Panc1 (cell line): Measurements from ENCODE around the gene HS3ST5. TPM values are rescaled to one million over a fixed set of nuclear protein-coding genes. Genes with fewer than 3 reads are reported as not detected.

Experiments
- ATAC-seq: fragments of 200-7000 bp; cut with Tn5 transposase; 2 replicates; pipeline ENCODE4 v1.9.1; 2020; ENCODE audit warnings: mild to moderate bottlenecking, moderate library complexity
- BruUV-seq: library from RNA; stranded (reverse); fragments of 400-500 nt; replicated peaks from 2 replicates; lab custom pipeline; 2021; lab: Mats Ljungman, UMichigan
- CTCF ChIA-PET: fragments of 300-600 bp; sonication (Branson Sonifier 250); formaldehyde crosslinking; loops from one replicate; lab custom pipeline; 2022; ENCODE audit warnings: antibody characterized with exemption; lab: Charles Lee
- POLR2A ChIA-PET: fragments of 300-600 bp; sonication (Branson Sonifier 250); formaldehyde crosslinking; loops from one replicate; lab custom pipeline; 2022; ENCODE audit warnings: antibody characterized with exemption; lab: Charles Lee
- DNase-seq: peaks from one replicate; pipeline ENCODE4 v3.0.0-alpha.2; 2010; ENCODE audit warnings: low read depth, low spot score
- H3K27ac ChIP-seq: 2 replicates; pipeline ENCODE4 v1.5.1; 2011; ENCODE audit warnings: mild to moderate bottlenecking, low read length, inconsistent platforms
- H3K27me3 ChIP-seq: fragments of 200-500 bp; sonication (Bioruptor generic); 2 replicates; pipeline ENCODE4 v1.6.0; 2014; ENCODE audit warnings: low read length, inconsistent platforms; ENCODE audit not compliant: control insufficient read depth, insufficient read depth
- H3K36me3 ChIP-seq: fragments of 200-500 bp; sonication (Bioruptor generic); 2 replicates; pipeline ENCODE4 v1.5.1; 2014; ENCODE audit warnings: inconsistent platforms, mild to moderate bottlenecking, low read length, moderate library complexity; ENCODE audit not compliant: control insufficient read depth, insufficient read depth
- H3K4me1 ChIP-seq: 2 replicates; pipeline ENCODE4 v1.5.1; 2011; ENCODE audit warnings: inconsistent platforms, mild to moderate bottlenecking, low read length, moderate library complexity; ENCODE audit not compliant: control insufficient read depth, insufficient read depth
- H3K4me3 ChIP-seq, 2 experiments: 2 replicates each; pipeline ENCODE4 v1.5.1; 2011 to 2012; ENCODE audit warnings: low read depth in 2 of 2, low read length in 2 of 2, mild to moderate bottlenecking in 2 of 2, inconsistent platforms in 1 of 2, moderate library complexity in 1 of 2
- H3K9me3 ChIP-seq: fragments of 200-500 bp; sonication (Bioruptor generic); 2 replicates; pipeline ENCODE4 v1.5.1; 2014; ENCODE audit warnings: low read depth, mild to moderate bottlenecking, inconsistent platforms, low read length, moderate library complexity; ENCODE audit not compliant: control insufficient read depth, insufficient read depth
- CTCF ChIP-seq: fragments of 450-650 bp; IDR thresholded peaks from 2 replicates; pipeline ENCODE4 v1.5.1; 2017; ENCODE audit warnings: mild to moderate bottlenecking
- POLR2AphosphoS5 ChIP-seq: IDR thresholded peaks from 2 replicates; pipeline ENCODE4 v1.6.1; 2012; ENCODE audit warnings: mild to moderate bottlenecking, low read depth, low read length, moderate library complexity
- REST ChIP-seq, 2 experiments: IDR thresholded peaks; 2 replicates each; pipeline ENCODE4 v1.6.1; 2011 to 2012; ENCODE audit warnings: low read depth in 2 of 2, control low read depth in 1 of 2, low read length in 1 of 2, mild to moderate bottlenecking in 1 of 2, moderate library complexity in 1 of 2; ENCODE audit not compliant: insufficient read depth in 1 of 2
- SIN3A ChIP-seq: IDR thresholded peaks from 2 replicates; pipeline ENCODE4 v1.6.1; 2012; ENCODE audit warnings: low read depth, mild to moderate bottlenecking, low read length, moderate library complexity, borderline replicate concordance; ENCODE audit not compliant: insufficient read depth
- TCF7L2 ChIP-seq: IDR thresholded peaks from 2 replicates; pipeline ENCODE4 v1.6.1; 2011; ENCODE audit warnings: mild to moderate bottlenecking, low read depth, low read length, inconsistent platforms
- in situ Hi-C: cut with HindIII; loops from 2 replicates; pipeline ENCODE4 v1.10.0; 2016; ENCODE audit warnings: low sequenced_read_pairs, low pct_unique_long_range_greater_than_20kb
- intact Hi-C: fragments of 100-400 bp; cut with micrococcal nuclease; formaldehyde crosslinking; loops from one replicate; pipeline ENCODE4 v1.10.0; 2022; ENCODE audit not compliant: unreplicated experiment
- total RNA-seq: library from RNA; stranded (reverse); gene quantifications from one replicate; pipeline ENCODE4 v1.2.1, GENCODE V29; 2021; ENCODE audit not compliant: unreplicated experiment

Gene HS3ST5
- total RNA-seq, 1 experiment from 2014 or later: 0.05 TPM

- CTCF ChIA-PET: no interaction called here
- no peaks in the 10 kb centered on the region for H3K9me3 ChIP-seq
- no peak overlapping the region for H3K27ac ChIP-seq
- no peaks in the 10 kb centered on the region for H3K27me3 ChIP-seq
- no peaks in the 10 kb centered on the region for H3K36me3 ChIP-seq
- TF ChIP-seq POLR2AphosphoS5 (no peak), TCF7L2 (no peak), CTCF (no peak), SIN3A (no peak), REST (IDR thresholded peaks at IDR 0.05; ENCODE audit: insufficient read depth in 1 of 2, low read depth in 2 of 2, low read length in 1 of 2) (no peak)
- H3K4me1 ChIP-seq: no peaks in the 10 kb centered on the region
- in situ Hi-C loops (no loop called here), intact Hi-C loops (no loop called here)
- H3K4me3 ChIP-seq: no peak overlapping the region
- no TSS peak for BruUV-seq
- POLR2A ChIA-PET: no interaction called here
- no peak for ATAC-seq
- no peak for DNase-seq
These were observed 257.6 kb downstream of the HS3ST5 start for GRCh38 chr6:114085211-114085610.

GRCh38 chr6:114084327-114084890 is 258.4 kb downstream of the HS3ST5 start:
- H3K4me3 ChIP-seq: no peak overlapping the region
- no peaks in the 10 kb centered on the region for H3K36me3 ChIP-seq
- DNase-seq (no peak), ATAC-seq (no peak)
- no peak overlapping the region for H3K27ac ChIP-seq
- no peaks in the 10 kb centered on the region for H3K9me3 ChIP-seq
- no peaks in the 10 kb centered on the region for H3K27me3 ChIP-seq
- in situ Hi-C loops: no loop called here
- no peaks in the 10 kb centered on the region for H3K4me1 ChIP-seq
- no TSS peak for BruUV-seq
- ChIA-PET CTCF (no interaction called here), POLR2A (no interaction called here)
- TF ChIP-seq CTCF (no peak), POLR2AphosphoS5 (no peak), REST (IDR thresholded peaks at IDR 0.05; ENCODE audit: insufficient read depth in 1 of 2, low read depth in 2 of 2, low read length in 1 of 2) (no peak), TCF7L2 (no peak), SIN3A (no peak)
- intact Hi-C loops: no loop called here
